Osteocyte (in vitro differentiated cells): Measurements from ENCODE around the gene ZNF365. TPM values are rescaled to one million over a fixed set of nuclear protein-coding genes. Genes with fewer than 3 reads are reported as not detected.

Source experiments
- DNase-seq: peaks from one replicate; pipeline ENCODE4 v3.0.0; 2021; ENCODE audit warnings: mixed read lengths; ENCODE audit not compliant: unreplicated experiment; ENCODE audit errors: extremely low spot score
- H3K27ac Mint-ChIP-seq: one replicate; pipeline ENCODE4 v1.8.0; 2021; ENCODE audit warnings: mild to moderate bottlenecking, mixed read lengths; ENCODE audit not compliant: unreplicated experiment
- H3K27me3 Mint-ChIP-seq: one replicate; pipeline ENCODE4 v1.8.0; 2021; ENCODE audit warnings: mixed read lengths; ENCODE audit not compliant: unreplicated experiment
- H3K36me3 Mint-ChIP-seq: one replicate; pipeline ENCODE4 v1.8.0; 2021; ENCODE audit warnings: mixed read lengths; ENCODE audit not compliant: unreplicated experiment
- H3K4me1 Mint-ChIP-seq: one replicate; pipeline ENCODE4 v1.8.0; 2021; ENCODE audit warnings: mixed read lengths; ENCODE audit not compliant: unreplicated experiment
- H3K4me3 Mint-ChIP-seq: one replicate; pipeline ENCODE4 v1.8.0; 2021; ENCODE audit warnings: mild to moderate bottlenecking, moderate library complexity, mixed read lengths; ENCODE audit not compliant: unreplicated experiment
- H3K9me3 Mint-ChIP-seq: one replicate; pipeline ENCODE4 v1.8.0; 2021; ENCODE audit warnings: mixed read lengths; ENCODE audit not compliant: unreplicated experiment
- total RNA-seq: library from RNA; stranded (reverse); gene quantifications from 2 replicates; pipeline ENCODE4 v1.2.1, GENCODE V29; 2021
- TF ChIP-seq, protein P1 (sequence below): fragments of 200-600 bp; sonication (generic); IDR thresholded peaks from 2 replicates; pipeline ENCODE4 v1.5.0; 2021; ENCODE audit warnings: antibody characterized with exemption, mild to moderate bottlenecking, moderate library complexity

Gene ZNF365
- total RNA-seq, 1 donor from 2014 or later = 1.0 TPM

DNA sequence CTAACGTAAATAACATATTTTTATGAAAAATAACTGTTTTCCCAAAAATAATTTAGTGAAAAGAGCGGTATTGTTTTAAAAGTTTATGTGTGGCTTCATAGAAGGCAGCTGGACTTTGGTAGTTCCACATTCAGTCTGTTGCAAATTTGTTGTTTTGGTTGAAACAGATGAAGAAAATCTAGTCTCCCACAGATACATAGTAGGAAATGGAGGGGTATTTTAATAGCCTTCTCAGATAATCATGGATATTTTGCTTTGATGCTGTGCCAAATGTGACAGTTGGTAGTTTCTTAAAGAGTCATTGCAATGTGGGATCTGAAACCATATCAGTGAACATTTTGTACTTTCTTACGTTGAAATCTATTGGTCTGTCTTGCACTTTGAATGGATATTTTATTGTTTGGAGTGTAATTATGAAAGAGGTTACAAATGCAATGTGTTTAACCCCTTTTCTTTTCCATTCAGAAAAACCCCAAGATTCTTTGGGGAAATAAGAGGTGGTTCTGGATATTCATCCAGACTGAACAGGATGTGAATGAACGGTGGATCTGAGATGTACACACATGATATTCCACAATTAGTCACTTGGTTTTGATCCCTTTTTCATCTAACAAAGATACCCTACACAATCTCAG, 10.4 kb downstream of the ZNF365 start:
- no peaks in the 10 kb centered on the region for H3K36me3 Mint-ChIP-seq
- H3K4me3 Mint-ChIP-seq = no peak overlapping the region
- peaks cover 26% of the 10 kb centered on the region for H3K4me1 Mint-ChIP-seq
- peaks cover 4% of the 10 kb centered on the region for H3K9me3 Mint-ChIP-seq
- no peak for DNase-seq
- no peak overlapping the region for H3K27ac Mint-ChIP-seq
- no peaks in the 10 kb centered on the region for H3K27me3 Mint-ChIP-seq
- TF ChIP-seq, protein P1, sequence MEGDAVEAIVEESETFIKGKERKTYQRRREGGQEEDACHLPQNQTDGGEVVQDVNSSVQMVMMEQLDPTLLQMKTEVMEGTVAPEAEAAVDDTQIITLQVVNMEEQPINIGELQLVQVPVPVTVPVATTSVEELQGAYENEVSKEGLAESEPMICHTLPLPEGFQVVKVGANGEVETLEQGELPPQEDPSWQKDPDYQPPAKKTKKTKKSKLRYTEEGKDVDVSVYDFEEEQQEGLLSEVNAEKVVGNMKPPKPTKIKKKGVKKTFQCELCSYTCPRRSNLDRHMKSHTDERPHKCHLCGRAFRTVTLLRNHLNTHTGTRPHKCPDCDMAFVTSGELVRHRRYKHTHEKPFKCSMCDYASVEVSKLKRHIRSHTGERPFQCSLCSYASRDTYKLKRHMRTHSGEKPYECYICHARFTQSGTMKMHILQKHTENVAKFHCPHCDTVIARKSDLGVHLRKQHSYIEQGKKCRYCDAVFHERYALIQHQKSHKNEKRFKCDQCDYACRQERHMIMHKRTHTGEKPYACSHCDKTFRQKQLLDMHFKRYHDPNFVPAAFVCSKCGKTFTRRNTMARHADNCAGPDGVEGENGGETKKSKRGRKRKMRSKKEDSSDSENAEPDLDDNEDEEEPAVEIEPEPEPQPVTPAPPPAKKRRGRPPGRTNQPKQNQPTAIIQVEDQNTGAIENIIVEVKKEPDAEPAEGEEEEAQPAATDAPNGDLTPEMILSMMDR = no peak

DNA sequence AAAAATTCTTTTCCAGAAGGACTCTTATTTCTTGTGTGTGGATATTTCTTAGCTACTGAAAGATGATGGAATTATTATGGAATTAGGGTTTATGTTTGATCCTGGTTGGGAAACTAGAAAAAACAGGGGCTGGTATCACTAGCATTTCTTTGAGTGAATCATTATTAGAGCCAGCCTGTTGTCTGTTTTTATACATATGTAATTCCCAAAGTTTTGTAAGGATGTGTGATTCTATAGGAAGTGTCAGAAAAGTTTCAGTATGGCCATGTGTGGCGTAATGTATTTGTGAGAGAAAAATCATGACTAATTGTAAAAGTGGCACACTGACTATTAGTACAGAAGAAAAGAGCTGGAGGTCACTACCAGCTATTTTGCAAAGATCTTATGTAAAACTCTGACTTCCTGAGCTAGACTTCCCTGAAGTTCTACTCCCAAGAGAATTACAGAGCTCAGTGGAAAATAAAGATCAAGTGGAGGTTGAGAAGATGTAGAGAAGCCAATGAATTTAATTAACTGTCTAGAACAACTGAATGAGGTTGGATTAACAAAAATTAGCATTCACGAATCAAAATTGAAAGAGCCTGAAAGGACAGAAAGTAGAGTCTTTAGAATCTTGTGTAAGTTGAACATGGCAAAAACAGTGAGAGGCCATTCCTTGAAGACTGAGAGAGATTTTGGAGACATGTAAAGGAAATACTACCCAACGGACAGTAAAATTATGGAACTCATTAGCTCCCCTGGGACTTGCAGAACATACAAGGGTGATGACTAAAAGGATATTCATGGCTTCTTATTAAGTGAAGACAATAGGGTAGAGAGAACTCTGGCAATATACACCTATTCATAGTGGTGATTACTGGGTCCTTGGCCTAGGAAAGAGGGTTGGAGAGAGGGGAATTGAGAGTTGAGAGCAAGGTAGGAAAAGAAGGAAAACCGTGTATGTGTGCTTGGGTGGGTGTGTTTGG, 12.5 kb downstream of the ZNF365 start:
- no peaks in the 10 kb centered on the region for H3K36me3 Mint-ChIP-seq
- H3K9me3 Mint-ChIP-seq = peaks cover 4% of the 10 kb centered on the region
- peak overlapping the region; percentile 32 for H3K27ac Mint-ChIP-seq
- TF ChIP-seq, protein P1 = no peak
- no peaks in the 10 kb centered on the region for H3K27me3 Mint-ChIP-seq
- no peak overlapping the region for H3K4me3 Mint-ChIP-seq
- DNase-seq = no peak
- H3K4me1 Mint-ChIP-seq = peaks cover 16% of the 10 kb centered on the region

DNA sequence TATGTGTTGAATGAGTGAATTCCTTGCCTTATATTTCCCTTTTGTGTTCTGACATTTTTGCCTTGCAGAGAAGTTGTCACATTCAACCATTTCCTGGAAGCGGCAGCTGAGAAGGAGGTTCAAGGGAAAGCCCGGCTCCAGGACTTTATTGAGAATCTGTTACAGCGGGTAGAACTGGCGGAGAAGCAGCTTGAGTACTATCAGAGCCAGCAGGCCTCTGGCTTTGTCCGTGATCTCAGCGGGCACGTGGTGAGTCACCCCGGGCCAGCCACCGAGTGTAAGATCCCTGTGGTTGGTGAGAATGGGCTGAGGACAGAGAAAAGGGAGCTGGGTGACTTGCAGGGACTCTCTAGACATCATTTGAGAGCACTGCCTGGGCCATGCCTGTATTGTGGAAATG, 14.2 kb downstream of the ZNF365 start:
- TF ChIP-seq, protein P1 = no peak
- H3K4me3 Mint-ChIP-seq = no peak overlapping the region
- H3K27me3 Mint-ChIP-seq = no peaks in the 10 kb centered on the region
- H3K9me3 Mint-ChIP-seq = peaks cover 4% of the 10 kb centered on the region
- no peak overlapping the region for H3K27ac Mint-ChIP-seq
- peaks cover 16% of the 10 kb centered on the region for H3K4me1 Mint-ChIP-seq
- H3K36me3 Mint-ChIP-seq = no peaks in the 10 kb centered on the region
- DNase-seq = no peak

DNA sequence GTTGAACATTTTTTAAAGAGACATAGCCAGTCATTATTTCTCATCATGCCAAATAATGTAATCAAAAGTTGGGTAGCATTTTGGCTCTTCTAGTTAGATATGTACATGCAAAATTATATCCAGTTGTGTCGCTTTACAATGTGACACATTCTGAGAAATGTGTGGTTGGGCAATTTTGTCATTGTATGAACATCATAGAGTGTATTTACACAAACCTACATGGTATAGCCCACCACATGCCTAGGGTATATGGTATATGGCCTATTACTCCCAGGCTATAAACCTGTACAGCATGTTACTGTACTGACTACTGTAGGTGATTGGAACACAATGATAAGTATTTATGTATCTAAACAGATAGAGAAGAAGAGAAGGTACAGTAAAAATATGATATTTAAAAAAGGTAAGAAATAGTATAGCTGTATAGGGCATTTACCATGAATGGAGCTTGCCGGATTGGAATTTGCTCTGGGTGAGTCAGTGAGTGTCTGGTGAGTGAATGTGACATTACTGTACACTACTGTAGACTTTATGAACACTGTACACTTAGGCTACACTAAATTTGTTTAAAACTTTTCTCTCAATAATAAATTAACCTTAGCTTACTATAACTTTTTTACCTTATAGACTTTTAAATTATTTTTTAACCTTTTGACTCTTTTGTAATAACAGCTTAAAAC, 16.5 kb downstream of the ZNF365 start:
- Mint-ChIP-seq H3K4me1 (peaks cover 16% of the 10 kb centered on the region), H3K4me3 (no peak overlapping the region)

More for the DNA sequence above, 16.5 kb downstream of the ZNF365 start:
- H3K27me3 Mint-ChIP-seq = no peaks in the 10 kb centered on the region
- H3K36me3 Mint-ChIP-seq = no peaks in the 10 kb centered on the region
- peaks cover 4% of the 10 kb centered on the region for H3K9me3 Mint-ChIP-seq
- TF ChIP-seq, protein P1 = no peak
- no peak overlapping the region for H3K27ac Mint-ChIP-seq
- DNase-seq = no peak
